Measurements from ENCODE around the gene WDR27.

Gene WDR27

DNA sequence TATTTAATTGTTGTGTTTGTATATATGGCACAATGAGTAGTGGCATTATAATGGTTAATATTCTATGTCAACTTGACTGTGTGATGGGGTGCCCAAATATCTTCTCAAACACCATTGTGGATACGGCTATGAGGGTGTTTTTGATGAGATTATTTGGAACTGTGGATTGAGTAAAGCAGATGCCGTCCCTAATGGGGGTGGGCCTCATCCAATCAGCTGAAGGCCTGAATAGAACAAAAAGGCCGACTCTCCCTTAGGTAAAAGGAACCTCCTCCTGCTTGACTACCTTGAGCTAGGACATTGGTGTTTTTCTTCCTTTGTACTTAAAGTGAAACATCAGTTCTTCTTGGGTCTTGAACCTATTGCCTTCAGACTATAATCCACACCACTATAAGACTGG is 207.8 kb downstream of the WDR27 start:
- no peak for DNase-seq (ENCODE audit: low spot score)
- TF ChIP-seq, protein P1, sequence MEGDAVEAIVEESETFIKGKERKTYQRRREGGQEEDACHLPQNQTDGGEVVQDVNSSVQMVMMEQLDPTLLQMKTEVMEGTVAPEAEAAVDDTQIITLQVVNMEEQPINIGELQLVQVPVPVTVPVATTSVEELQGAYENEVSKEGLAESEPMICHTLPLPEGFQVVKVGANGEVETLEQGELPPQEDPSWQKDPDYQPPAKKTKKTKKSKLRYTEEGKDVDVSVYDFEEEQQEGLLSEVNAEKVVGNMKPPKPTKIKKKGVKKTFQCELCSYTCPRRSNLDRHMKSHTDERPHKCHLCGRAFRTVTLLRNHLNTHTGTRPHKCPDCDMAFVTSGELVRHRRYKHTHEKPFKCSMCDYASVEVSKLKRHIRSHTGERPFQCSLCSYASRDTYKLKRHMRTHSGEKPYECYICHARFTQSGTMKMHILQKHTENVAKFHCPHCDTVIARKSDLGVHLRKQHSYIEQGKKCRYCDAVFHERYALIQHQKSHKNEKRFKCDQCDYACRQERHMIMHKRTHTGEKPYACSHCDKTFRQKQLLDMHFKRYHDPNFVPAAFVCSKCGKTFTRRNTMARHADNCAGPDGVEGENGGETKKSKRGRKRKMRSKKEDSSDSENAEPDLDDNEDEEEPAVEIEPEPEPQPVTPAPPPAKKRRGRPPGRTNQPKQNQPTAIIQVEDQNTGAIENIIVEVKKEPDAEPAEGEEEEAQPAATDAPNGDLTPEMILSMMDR (IDR thresholded peaks at IDR 0.05) = no peak
- Histone ChIP-seq H3K27ac (no peak overlapping the region), H3K4me3 (no peak overlapping the region)

DNA sequence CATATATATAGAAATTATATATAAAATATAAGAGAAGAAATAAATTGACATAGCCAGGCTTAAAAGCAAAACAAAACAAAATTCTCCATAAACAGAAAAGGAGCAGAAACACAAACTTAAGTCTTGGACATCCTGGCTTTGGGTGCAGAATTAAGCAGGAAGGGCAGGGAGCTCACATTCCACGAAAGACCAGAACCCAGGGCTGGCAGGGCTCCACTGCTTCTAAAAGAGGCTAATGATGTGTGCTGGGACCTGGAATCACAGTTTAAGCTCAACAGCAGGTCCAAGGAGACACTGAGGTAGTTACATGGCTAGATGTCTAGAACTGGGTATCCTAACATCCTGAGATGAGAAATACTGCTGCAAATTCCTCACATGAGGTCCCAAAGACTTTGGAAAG is 210.3 kb downstream of the WDR27 start:
- DNase-seq (ENCODE audit: low spot score) = no peak
- TF ChIP-seq, protein P1 (IDR thresholded peaks at IDR 0.05) = no peak
- H3K4me3 ChIP-seq = no peak overlapping the region
- H3K27ac ChIP-seq = no peak overlapping the region

DNA sequence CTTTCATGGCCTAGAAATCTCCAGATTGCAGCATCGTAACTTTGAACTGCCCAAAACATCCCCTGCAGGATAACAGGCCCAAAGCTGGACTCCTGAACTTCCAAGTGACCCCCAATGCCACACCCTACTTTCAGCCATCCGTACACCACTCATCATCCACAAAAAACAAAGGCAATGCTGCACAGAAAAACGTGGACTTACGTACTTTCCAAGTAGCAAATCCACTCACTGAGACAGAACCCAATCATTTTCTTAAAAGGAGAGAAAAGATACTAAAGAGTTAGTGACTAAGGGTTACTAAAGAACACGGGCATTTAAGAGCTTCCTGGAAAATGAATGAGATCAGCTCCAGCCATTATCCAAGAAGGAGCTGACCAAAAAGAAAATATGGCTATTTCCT is 211.0 kb downstream of the WDR27 start:
- TF ChIP-seq, protein P1 (IDR thresholded peaks at IDR 0.05) = no peak
- DNase-seq (ENCODE audit: low spot score) = no peak
- Histone ChIP-seq H3K4me3 (no peak overlapping the region), H3K27ac (peak overlapping the region in 1 of 2 donors; percentile 55)

DNA sequence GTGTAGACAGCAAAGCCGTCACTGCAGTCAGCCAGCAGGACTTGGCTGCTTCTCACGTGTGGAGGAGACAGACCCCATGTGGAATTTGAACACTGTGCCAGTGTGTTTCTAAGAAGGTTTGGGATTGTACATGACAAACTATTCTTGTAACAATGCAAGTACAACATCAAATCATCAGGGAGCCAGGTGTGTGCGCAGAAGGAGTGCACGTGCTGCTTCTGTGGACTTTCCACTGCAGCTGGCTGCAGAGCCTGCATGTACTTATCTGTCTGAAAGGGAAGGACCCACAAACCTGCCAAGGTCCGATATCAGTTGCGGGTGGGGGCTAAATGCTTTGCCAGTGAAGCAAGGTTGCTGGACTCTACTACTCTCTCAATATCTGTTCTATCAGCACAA is 211.6 kb downstream of the WDR27 start:
- TF ChIP-seq, protein P1 (IDR thresholded peaks at IDR 0.05) = no peak
- peak overlapping the region in 1 of 2 donors; percentile 55 for H3K27ac ChIP-seq
- no peak overlapping the region for H3K4me3 ChIP-seq
- no peak for DNase-seq (ENCODE audit: low spot score)

DNA sequence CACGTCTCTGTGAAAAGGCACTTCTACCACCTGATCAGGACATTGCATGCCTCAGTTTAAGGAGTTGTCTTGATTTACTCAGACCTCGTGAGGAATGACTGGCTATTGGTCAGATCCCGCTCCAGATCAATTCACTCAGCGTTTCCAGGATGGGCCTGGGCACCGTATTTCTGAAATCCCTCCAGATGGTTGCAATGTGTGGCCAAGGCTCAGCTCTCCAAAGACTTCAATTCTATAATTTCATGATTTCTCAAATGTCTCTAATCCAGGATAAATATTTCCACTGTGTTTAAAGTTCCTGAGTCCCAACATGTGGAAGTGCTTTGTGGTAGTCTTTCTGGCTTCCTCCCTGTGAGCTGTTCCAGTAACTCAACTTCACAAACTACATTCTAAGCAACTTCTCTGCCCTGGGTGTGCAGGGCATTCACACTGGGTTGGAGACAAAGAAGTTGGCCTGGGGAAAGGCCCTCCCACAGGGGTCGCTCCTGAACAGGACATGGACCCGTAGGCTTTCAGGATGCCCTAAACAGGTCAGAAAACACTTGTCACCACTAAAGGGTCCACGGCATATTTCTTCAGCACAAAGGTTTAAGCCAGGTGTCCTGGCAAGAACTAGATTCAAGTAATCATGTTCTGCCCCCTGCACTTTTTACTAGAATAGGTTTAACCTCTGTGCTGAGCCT is 212.1 kb downstream of the WDR27 start:
- no peak for DNase-seq (ENCODE audit: low spot score)
- H3K4me3 ChIP-seq = no peak overlapping the region
- TF ChIP-seq, protein P1 (IDR thresholded peaks at IDR 0.05) = no peak
- H3K27ac ChIP-seq = peak overlapping the region in 1 of 2 donors; percentile 55

DNA sequence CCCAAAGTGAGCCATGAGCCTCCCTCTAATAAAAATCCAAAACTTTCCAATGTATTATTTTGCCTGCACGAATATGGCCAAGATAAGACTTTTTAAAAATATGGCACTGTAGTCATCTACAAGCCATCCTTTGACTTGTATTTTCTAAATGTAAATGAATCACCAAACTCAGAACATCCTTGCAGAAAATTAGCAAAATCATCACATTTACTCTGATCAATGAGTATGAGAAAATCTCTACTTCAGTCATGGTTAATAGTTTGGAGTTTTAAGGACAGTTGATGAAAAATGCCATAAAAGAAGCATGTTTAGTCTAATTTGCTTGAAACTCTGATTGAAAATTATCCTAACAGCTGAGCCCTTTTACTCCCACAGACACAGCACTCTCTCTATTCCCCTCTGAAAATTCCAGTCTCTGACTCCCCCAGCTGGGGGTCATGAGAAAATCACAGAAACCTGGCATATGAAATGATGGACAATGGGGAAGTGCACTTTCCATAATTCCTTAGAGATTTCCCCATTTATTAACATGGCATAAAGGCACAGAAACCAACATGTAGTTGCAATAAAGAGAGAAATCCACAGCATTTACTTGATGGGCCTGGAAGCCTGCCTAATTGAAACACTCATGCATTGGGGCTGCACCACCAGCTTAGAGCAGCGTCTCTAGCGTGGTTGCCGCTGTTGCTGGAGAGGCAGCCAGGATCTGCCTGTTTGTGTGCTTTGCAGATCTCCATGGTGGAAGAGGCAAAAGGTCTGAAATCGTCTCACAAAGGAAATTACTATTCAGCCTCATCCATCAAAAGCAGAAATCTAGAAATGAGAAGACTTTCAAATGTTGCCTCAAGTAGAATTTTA is 214.0 kb downstream of the WDR27 start:
- DNase-seq (ENCODE audit: low spot score) = no peak
- Histone ChIP-seq H3K27ac (peak overlapping the region in 1 of 2 donors; percentile 7), H3K4me3 (no peak overlapping the region)
- TF ChIP-seq, protein P1 (IDR thresholded peaks at IDR 0.05) = no peak
